AG04450 (cell line): Measurements from ENCODE around the gene RYR3. TPM values are rescaled to one million over a fixed set of nuclear protein-coding genes. Genes with fewer than 3 reads are reported as not detected.

Experiments
- CTCF ChIA-PET: fragments of 300-600, 350-600 bp; formaldehyde crosslinking; extraction: SDS; loops from one replicate; lab custom pipeline; 2022; ENCODE audit warnings: antibody characterized with exemption, inconsistent platforms; lab: Charles Lee
- POLR2A ChIA-PET: fragments of 350-600 bp; formaldehyde crosslinking; extraction: SDS; loops from one replicate; lab custom pipeline; 2021; ENCODE audit warnings: antibody characterized with exemption, inconsistent platforms; lab: Yijun Ruan, JAX
- DNase-seq: peaks from one replicate; pipeline ENCODE4 v3.0.0-alpha.2; 2011; ENCODE audit warnings: low read depth, low spot score
- H3K27ac ChIP-seq: one replicate; pipeline ENCODE4 v1.5.1; 2012; ENCODE audit warnings: low read depth, low read length, control low read depth
- H3K27me3 ChIP-seq: one replicate; pipeline ENCODE4 v1.6.0; 2012; ENCODE audit warnings: low read length; ENCODE audit not compliant: control insufficient read depth, insufficient read depth
- H3K4me3 ChIP-seq: 2 replicates; pipeline ENCODE4 v1.5.1; 2011; ENCODE audit warnings: mild to moderate bottlenecking, low read depth, low read length, control low read depth
- H3K9me3 ChIP-seq: 2 replicates; pipeline ENCODE4 v1.5.1; 2012; ENCODE audit warnings: low read length; ENCODE audit not compliant: control insufficient read depth, insufficient read depth
- polyA plus RNA-seq: library from polyadenylated mRNA; depleted of rRNA; stranded (reverse); fragments of >200 nt; gene quantifications from 2 replicates; pipeline ENCODE4 v1.2.3, GENCODE V29; 2011
- TF ChIP-seq, protein P1 (sequence below): IDR thresholded peaks from 2 replicates; pipeline ENCODE4 v1.5.1; 2011; ENCODE audit warnings: low read depth, low read length, control low read depth, inconsistent platforms

Gene RYR3
- polyA plus RNA-seq, 1 experiment: not detected

DNA sequence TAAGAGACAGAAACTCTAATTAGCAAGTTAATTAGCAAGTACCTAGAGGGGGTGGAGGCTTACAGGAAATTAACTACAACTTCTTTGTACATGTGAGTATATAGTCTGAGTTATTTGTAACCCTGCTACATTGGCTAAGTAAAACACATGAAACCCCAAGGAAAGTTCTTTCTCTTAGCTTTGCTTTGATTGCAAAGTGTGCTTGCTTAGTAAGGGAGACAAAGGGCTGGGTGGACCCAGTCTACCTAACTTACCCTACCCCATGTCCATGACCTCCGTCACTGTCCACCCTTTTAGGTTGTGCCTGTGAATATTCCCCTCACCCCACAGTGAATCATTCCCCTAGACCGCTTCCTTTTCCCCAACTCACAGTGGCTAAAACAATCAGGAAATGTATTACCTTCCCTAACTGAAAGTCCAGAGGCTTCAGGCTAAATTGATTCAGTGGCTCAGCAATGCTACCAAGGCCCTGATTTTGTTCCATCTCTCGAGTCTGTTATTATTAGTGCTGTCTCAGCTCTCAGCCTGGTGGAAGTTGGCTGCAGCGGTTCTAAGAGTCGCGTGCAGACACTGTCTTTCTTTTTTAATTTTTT, 31.1 kb upstream of the RYR3 start:
- H3K27me3 ChIP-seq: no peaks in the 10 kb centered on the region
- TF ChIP-seq, protein P1, sequence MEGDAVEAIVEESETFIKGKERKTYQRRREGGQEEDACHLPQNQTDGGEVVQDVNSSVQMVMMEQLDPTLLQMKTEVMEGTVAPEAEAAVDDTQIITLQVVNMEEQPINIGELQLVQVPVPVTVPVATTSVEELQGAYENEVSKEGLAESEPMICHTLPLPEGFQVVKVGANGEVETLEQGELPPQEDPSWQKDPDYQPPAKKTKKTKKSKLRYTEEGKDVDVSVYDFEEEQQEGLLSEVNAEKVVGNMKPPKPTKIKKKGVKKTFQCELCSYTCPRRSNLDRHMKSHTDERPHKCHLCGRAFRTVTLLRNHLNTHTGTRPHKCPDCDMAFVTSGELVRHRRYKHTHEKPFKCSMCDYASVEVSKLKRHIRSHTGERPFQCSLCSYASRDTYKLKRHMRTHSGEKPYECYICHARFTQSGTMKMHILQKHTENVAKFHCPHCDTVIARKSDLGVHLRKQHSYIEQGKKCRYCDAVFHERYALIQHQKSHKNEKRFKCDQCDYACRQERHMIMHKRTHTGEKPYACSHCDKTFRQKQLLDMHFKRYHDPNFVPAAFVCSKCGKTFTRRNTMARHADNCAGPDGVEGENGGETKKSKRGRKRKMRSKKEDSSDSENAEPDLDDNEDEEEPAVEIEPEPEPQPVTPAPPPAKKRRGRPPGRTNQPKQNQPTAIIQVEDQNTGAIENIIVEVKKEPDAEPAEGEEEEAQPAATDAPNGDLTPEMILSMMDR: no peak
- no peak for DNase-seq
- CTCF ChIA-PET: interaction anchor here (1.9 kb wide), 1 partner anchor 12 kb away, joined by 10 read pairs; no protein-coding TSS in a partner anchor
- POLR2A ChIA-PET: no interaction called here
- H3K27ac ChIP-seq: no peak overlapping the region
- no peak overlapping the region for H3K4me3 ChIP-seq
- H3K9me3 ChIP-seq: no peaks in the 10 kb centered on the region

DNA sequence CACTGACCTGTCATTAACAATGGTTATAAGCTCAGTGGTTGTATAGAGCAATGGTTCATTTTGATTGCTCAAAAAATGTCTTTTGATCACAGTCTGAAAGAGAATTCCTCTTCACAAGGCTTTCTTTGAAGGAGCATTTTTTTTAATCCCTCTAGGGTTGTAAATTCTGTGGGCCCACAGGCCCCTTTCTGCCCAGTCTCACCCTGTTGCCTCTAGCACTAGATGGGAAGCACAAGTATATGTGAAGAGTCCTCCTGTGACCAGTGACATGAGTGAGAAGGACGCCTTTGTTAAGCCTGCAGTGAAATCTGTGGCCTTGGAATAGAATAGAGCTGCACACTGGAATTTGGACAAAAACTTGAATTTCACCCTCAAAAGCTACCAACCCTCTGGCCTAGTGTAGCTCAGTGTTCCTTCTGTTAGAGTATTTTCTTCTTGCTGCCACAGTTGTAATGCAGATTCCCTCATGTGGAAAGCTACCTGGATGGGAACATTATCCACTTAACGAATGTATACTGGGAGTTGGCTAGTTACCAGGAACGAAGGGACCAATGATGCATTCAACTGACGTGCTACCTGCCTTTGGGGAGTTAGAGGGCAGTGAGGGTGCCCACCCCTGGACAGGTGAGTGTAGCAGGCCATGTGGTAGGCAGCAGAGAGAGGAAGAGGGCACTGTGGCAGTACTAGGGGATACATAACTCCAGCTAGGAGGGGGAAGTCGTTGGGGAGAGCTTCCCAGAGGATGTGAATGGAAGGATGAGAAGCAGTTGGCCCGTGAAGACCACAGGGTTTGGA, 28.3 kb upstream of the RYR3 start:
- CTCF ChIA-PET: interaction anchor here (1.5 to 3.0 kb wide), 3 partner anchors 11 to 419 kb away, joined by 3 to 21 read pairs (median 6); no protein-coding TSS in a partner anchor

DNA sequence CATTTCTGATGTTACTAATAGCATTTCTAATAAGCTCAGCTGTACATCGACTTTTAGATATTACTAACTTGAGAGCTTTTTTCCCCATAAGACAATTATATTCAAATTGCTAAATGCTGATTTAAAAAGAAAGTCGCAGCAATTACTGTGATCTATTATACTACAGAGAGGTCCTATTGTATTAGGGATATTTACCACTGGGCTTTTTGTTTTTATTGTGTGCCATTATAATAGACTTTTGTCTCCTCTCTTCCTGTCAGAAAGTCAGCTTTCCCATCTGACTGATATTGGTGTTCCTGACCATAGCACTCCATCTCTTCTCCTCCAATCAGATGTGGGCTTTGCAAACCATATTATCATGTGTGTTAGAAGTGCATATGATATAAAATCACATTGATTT, 27.2 kb upstream of the RYR3 start:
- Histone ChIP-seq H3K9me3 (no peaks in the 10 kb centered on the region), H3K4me3 (no peak overlapping the region), H3K27ac (no peak overlapping the region), H3K27me3 (no peaks in the 10 kb centered on the region)
- POLR2A ChIA-PET: no interaction called here
- no peak for DNase-seq
- TF ChIP-seq, protein P1: no peak
- CTCF ChIA-PET: interaction anchor here (1.5 to 3.0 kb wide), 3 partner anchors 9 to 417 kb away, joined by 3 to 21 read pairs (median 6); no protein-coding TSS in a partner anchor

More for the DNA sequence above, 28.3 kb upstream of the RYR3 start:
- H3K4me3 ChIP-seq: no peak overlapping the region
- no peaks in the 10 kb centered on the region for H3K9me3 ChIP-seq
- no peak for DNase-seq
- H3K27me3 ChIP-seq: no peaks in the 10 kb centered on the region
- no peak overlapping the region for H3K27ac ChIP-seq
- POLR2A ChIA-PET: no interaction called here
- TF ChIP-seq, protein P1: no peak

DNA sequence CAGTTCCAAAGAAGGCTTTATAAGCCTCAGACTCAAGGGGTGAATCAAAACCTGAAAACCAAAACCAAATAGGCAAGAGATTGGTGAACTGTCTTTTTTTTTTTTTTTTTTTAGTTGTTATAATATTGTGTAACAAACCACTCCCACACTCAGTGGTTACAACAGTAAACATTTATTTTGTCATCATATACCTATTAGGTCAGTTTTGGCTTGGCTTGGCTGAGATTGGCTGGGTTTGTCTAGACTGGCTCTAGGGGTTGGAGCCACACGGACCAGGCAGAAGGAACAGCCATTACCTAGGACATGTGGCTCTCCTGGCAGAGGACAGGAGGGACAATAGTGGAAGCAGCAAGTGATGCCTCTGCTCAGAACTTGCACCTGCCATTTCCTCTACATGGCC, 26.4 kb upstream of the RYR3 start:
- Histone ChIP-seq H3K27me3 (no peaks in the 10 kb centered on the region), H3K27ac (no peak overlapping the region), H3K9me3 (no peaks in the 10 kb centered on the region), H3K4me3 (no peak overlapping the region)
- ChIA-PET POLR2A (no interaction called here), CTCF (interaction anchor here (3.0 kb wide), 1 partner anchor 9 kb away, joined by 21 read pairs; no protein-coding TSS in a partner anchor)
- TF ChIP-seq, protein P1: no peak
- DNase-seq: no peak
